GM19239 (cell line): Measurements from ENCODE around the gene PRIMA1.

ENCODE experiments used
- DNase-seq: peaks from one replicate; pipeline ENCODE4 v3.0.0; 2011; ENCODE audit warnings: low spot score; ENCODE audit not compliant: insufficient read length
- FAIRE-seq: peaks from 2 replicates; lab custom pipeline; 2011; peaks lifted over from hg19 to GRCh38; lab: Jason Lieb, UNC

Gene PRIMA1

GRCh38 chr14:93716002-93716745 is 72.1 kb downstream of the PRIMA1 start:
- FAIRE-seq: no peak
- no peak for DNase-seq

GRCh38 chr14:93715279-93715927 is 72.9 kb downstream of the PRIMA1 start:
- DNase-seq: no peak
- no peak for FAIRE-seq

GRCh38 chr14:93714605-93715004 is 73.7 kb downstream of the PRIMA1 start:
- no peak for FAIRE-seq
- no peak for DNase-seq

- FAIRE-seq: no peak
Observed at GRCh38 chr14:93713726-93714405, 74.4 kb downstream of the PRIMA1 start.

GRCh38 chr14:93712838-93713724 is 75.2 kb downstream of the PRIMA1 start:
- DNase-seq: no peak
- no peak for FAIRE-seq

More at GRCh38 chr14:93713726-93714405, 74.4 kb downstream of the PRIMA1 start:
- no peak for DNase-seq

- FAIRE-seq (no peak), DNase-seq (no peak)
Observed at GRCh38 chr14:93712079-93712837, 76.0 kb downstream of the PRIMA1 start.

- DNase-seq: no peak
- no peak for FAIRE-seq
Observed at GRCh38 chr14:93709249-93709648, 79.0 kb downstream of the PRIMA1 start.

GRCh38 chr14:93708800-93709199 is 79.5 kb downstream of the PRIMA1 start:
- no peak for DNase-seq
- no peak for FAIRE-seq

GRCh38 chr14:93708311-93708734 is 80.0 kb downstream of the PRIMA1 start:
- FAIRE-seq (no peak), DNase-seq (no peak)

- DNase-seq (no peak), FAIRE-seq (no peak)
Observed at GRCh38 chr14:93707475-93707874, 80.8 kb downstream of the PRIMA1 start.

- no peak for DNase-seq
- no peak for FAIRE-seq
Observed at GRCh38 chr14:93706360-93706955, 81.8 kb downstream of the PRIMA1 start.

- DNase-seq (no peak), FAIRE-seq (no peak)
Observed at GRCh38 chr14:93705513-93706156, 82.7 kb downstream of the PRIMA1 start.

- FAIRE-seq (no peak), DNase-seq (no peak)
Observed at GRCh38 chr14:93703941-93704340, 84.3 kb downstream of the PRIMA1 start.

GRCh38 chr14:93702946-93703345 is 85.3 kb downstream of the PRIMA1 start:
- FAIRE-seq: no peak
- no peak for DNase-seq

- no peak for FAIRE-seq
Observed at GRCh38 chr14:93701562-93701961, 86.7 kb downstream of the PRIMA1 start.

GRCh38 chr14:93700928-93701327 is 87.4 kb downstream of the PRIMA1 start:
- FAIRE-seq (no peak), DNase-seq (no peak)

More at GRCh38 chr14:93701562-93701961, 86.7 kb downstream of the PRIMA1 start:
- DNase-seq: no peak

GRCh38 chr14:93693914-93694313 is 94.4 kb downstream of the PRIMA1 start:
- DNase-seq (no peak), FAIRE-seq (no peak)

- no peak for DNase-seq
- no peak for FAIRE-seq
Observed at GRCh38 chr14:93691042-93691780, 97.1 kb downstream of the PRIMA1 start.
